Measurements from ENCODE around the gene MYO10.

MYO10 gene

DNA sequence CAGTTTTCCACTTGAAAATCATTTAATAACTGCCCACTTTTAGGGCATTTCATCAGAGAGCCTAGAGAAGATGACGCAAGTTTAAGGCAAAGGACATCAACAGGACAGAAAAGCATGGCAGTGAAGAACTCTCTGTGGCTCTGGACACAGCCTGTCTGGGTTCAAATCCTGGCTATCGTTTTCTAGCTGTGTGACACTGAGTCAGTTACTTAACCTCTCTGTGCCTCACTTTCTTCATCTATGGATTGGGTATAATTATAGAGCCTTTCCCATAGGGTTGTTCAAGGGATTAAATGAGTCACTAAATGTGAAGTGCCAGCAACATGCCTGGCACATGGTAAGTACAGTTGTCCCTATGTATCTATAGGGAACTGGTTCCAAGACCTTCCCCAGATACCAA is 6.7 kb downstream of the MYO10 start:
- TF ChIP-seq TEAD4 (IDR thresholded peaks at IDR 0.05): no peak

DNA sequence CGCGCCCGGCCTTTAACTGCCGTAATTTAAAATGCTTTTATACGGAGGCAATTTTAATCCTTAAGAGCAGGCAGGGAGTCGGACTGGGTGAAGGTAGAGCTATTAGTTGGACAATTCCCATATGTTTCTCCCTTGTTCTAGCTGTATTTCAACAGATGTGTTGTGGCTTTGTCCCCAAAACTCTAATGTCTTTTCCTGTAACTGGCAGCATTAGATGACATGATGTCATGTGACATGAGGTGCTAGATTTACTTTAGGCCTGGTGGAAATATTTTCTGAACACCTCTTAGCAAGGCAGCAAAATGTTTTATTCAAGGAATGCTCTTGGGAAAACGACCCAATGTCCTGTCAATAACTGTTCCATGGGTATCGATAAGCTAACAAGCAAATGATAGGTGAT is 8.5 kb downstream of the MYO10 start:
- TF ChIP-seq, protein P1, sequence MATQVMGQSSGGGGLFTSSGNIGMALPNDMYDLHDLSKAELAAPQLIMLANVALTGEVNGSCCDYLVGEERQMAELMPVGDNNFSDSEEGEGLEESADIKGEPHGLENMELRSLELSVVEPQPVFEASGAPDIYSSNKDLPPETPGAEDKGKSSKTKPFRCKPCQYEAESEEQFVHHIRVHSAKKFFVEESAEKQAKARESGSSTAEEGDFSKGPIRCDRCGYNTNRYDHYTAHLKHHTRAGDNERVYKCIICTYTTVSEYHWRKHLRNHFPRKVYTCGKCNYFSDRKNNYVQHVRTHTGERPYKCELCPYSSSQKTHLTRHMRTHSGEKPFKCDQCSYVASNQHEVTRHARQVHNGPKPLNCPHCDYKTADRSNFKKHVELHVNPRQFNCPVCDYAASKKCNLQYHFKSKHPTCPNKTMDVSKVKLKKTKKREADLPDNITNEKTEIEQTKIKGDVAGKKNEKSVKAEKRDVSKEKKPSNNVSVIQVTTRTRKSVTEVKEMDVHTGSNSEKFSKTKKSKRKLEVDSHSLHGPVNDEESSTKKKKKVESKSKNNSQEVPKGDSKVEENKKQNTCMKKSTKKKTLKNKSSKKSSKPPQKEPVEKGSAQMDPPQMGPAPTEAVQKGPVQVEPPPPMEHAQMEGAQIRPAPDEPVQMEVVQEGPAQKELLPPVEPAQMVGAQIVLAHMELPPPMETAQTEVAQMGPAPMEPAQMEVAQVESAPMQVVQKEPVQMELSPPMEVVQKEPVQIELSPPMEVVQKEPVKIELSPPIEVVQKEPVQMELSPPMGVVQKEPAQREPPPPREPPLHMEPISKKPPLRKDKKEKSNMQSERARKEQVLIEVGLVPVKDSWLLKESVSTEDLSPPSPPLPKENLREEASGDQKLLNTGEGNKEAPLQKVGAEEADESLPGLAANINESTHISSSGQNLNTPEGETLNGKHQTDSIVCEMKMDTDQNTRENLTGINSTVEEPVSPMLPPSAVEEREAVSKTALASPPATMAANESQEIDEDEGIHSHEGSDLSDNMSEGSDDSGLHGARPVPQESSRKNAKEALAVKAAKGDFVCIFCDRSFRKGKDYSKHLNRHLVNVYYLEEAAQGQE (IDR thresholded peaks at IDR 0.05; ENCODE audit: low read depth): no peak
- TF ChIP-seq, protein P2, sequence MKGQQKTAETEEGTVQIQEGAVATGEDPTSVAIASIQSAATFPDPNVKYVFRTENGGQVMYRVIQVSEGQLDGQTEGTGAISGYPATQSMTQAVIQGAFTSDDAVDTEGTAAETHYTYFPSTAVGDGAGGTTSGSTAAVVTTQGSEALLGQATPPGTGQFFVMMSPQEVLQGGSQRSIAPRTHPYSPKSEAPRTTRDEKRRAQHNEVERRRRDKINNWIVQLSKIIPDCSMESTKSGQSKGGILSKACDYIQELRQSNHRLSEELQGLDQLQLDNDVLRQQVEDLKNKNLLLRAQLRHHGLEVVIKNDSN (IDR thresholded peaks at IDR 0.05): no peak
- TF ChIP-seq TAF1 (IDR thresholded peaks at IDR 0.05; ENCODE audit: low read depth) (no peak), YY1 (IDR thresholded peaks at IDR 0.05; ENCODE audit: low read depth) (no peak)

DNA sequence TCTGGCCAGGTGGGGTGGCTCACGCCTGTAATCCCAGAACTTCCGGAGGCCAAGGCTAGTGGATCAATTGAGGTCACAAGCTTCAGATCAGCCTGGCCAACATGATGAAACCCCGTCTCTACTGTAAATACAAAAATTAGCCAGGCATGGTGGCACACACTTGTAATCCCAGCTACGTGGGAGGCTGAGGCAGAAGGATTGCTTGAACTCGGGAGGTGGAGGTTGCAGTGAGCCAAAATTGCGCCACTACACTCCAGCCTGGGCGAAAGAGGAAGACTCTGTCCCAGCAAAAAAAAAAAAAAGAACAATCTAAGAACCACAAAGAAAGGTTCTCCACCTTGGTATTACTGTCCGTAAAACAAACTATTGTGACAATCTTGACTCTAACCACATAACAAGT is 9.7 kb downstream of the MYO10 start:
- TF ChIP-seq CEBPB (IDR thresholded peaks at IDR 0.05): no peak
- TF ChIP-seq YY1 (IDR thresholded peaks at IDR 0.05; ENCODE audit: low read depth): no peak
- TF ChIP-seq, protein P3, sequence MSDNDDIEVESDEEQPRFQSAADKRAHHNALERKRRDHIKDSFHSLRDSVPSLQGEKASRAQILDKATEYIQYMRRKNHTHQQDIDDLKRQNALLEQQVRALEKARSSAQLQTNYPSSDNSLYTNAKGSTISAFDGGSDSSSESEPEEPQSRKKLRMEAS (IDR thresholded peaks at IDR 0.05): no peak
- TF ChIP-seq NFIC (IDR thresholded peaks at IDR 0.05): no peak
- TF ChIP-seq TAF1 (IDR thresholded peaks at IDR 0.05; ENCODE audit: low read depth): no peak
- no peak for TF ChIP-seq FOXM1 (IDR thresholded peaks at IDR 0.05; ENCODE audit: borderline replicate concordance, low read depth)
- TF ChIP-seq, protein P2 (IDR thresholded peaks at IDR 0.05): no peak
- TF ChIP-seq, protein P1 (IDR thresholded peaks at IDR 0.05; ENCODE audit: low read depth): no peak
- no peak for TF ChIP-seq EP300 (IDR thresholded peaks at IDR 0.05; ENCODE audit: borderline replicate concordance)
- TF ChIP-seq CREB1 (IDR thresholded peaks at IDR 0.05; ENCODE audit: low read depth): no peak
- TF ChIP-seq RAD21 (IDR thresholded peaks at IDR 0.05; ENCODE audit: low read depth): no peak
- TF ChIP-seq ZBTB7A (IDR thresholded peaks at IDR 0.05; ENCODE audit: low read depth): no peak
- TF ChIP-seq TCF12 (IDR thresholded peaks at IDR 0.05; ENCODE audit: low read depth): no peak
- TF ChIP-seq TEAD4 (IDR thresholded peaks at IDR 0.05): no peak

DNA sequence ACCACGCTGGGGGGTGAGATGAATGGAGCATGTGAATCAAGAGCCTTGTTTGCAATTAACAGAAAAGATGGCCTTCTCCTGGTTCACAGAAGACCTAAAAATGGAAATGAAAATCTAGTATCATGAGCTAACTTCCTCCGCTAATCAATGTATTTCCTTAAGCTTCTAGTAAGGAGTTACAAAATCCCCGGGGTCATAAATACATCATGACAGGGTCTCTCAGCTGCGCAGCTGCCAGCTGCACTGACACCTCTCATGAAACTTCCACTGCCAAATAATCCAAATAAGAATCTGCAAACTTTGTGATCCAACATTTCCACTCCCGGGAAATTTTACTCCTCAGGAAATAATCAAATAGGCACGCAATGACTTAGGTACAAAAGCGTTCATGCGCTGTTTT is 11.9 kb downstream of the MYO10 start:
- TF ChIP-seq, protein P3 (IDR thresholded peaks at IDR 0.05): no peak
- no peak for TF ChIP-seq EP300 (IDR thresholded peaks at IDR 0.05; ENCODE audit: borderline replicate concordance)
- no peak for TF ChIP-seq CEBPB (IDR thresholded peaks at IDR 0.05)
- no peak for TF ChIP-seq TAF1 (IDR thresholded peaks at IDR 0.05; ENCODE audit: low read depth)
- no peak for TF ChIP-seq RAD21 (IDR thresholded peaks at IDR 0.05; ENCODE audit: low read depth)
- TF ChIP-seq FOXM1 (IDR thresholded peaks at IDR 0.05; ENCODE audit: borderline replicate concordance, low read depth): no peak
- no peak for TF ChIP-seq TEAD4 (IDR thresholded peaks at IDR 0.05)
- TF ChIP-seq TCF12 (IDR thresholded peaks at IDR 0.05; ENCODE audit: low read depth): no peak

DNA sequence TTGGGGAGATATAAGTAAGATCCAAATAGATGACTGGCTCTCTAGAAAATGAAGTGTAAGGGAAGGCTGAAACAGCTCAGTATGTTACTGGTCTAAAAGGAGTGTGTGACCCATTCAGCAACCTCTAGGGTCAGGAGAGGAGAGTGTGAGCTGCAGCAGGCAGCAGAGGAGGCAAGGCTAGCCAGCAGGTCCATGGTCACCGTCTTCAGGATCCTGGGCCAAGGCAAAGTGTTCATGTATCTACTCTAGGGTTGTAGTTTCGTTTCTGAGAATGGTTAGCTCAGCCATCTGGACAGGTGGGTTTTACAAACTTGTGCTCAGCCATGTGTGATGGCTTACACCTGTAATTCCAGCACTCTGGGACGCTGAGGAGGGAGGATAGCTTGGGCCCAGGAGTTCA is 13.7 kb downstream of the MYO10 start:
- TF ChIP-seq RAD21 (IDR thresholded peaks at IDR 0.05; ENCODE audit: low read depth): no peak
- no peak for TF ChIP-seq TEAD4 (IDR thresholded peaks at IDR 0.05)
- TF ChIP-seq, protein P1 (IDR thresholded peaks at IDR 0.05; ENCODE audit: low read depth): no peak
- no peak for TF ChIP-seq NFIC (IDR thresholded peaks at IDR 0.05)
- no peak for TF ChIP-seq ZBTB7A (IDR thresholded peaks at IDR 0.05; ENCODE audit: low read depth)
- TF ChIP-seq TCF12 (IDR thresholded peaks at IDR 0.05; ENCODE audit: low read depth): no peak
- TF ChIP-seq EP300 (IDR thresholded peaks at IDR 0.05; ENCODE audit: borderline replicate concordance): no peak
- TF ChIP-seq, protein P2 (IDR thresholded peaks at IDR 0.05): no peak
- no peak for TF ChIP-seq EGR1 (IDR thresholded peaks at IDR 0.05)
- no peak for TF ChIP-seq CEBPB (IDR thresholded peaks at IDR 0.05)
- no peak for TF ChIP-seq FOXM1 (IDR thresholded peaks at IDR 0.05; ENCODE audit: borderline replicate concordance, low read depth)
- no peak for TF ChIP-seq TAF1 (IDR thresholded peaks at IDR 0.05; ENCODE audit: low read depth)
